IMR-90 (cell line): ENCODE results near the gene ZFP92. TPM values are rescaled to one million over a fixed set of nuclear protein-coding genes. Genes with fewer than 3 reads are reported as not detected.

Source experiments
- ATAC-seq: fragments of 200-7000 bp; cut with Tn5 transposase; 2 replicates; pipeline ENCODE4 v1.9.1; 2020; ENCODE audit warnings: low read depth, mild to moderate bottlenecking, moderate library complexity
- BruUV-seq: library from RNA; stranded (reverse); fragments of 400-500 nt; replicated peaks from 2 replicates; lab custom pipeline; 2021; lab: Mats Ljungman, UMichigan
- CTCF ChIA-PET: fragments of 300-600 bp; formaldehyde crosslinking; extraction: SDS; loops from one replicate; lab custom pipeline; 2021; ENCODE audit warnings: antibody characterized with exemption; lab: Yijun Ruan, JAX
- POLR2A ChIA-PET: fragments of 300-600 bp; sonication (Branson Sonifier 250); formaldehyde crosslinking; loops from one replicate; lab custom pipeline; 2022; ENCODE audit warnings: antibody characterized with exemption; ENCODE audit not compliant: unreplicated experiment; lab: Charles Lee
- DNase-seq: peaks from one replicate; pipeline ENCODE4 v3.0.0; 2013
- H2AFZ ChIP-seq: replicated peaks from 2 replicates; pipeline ENCODE3; 2013; ENCODE audit warnings: low read length, mild to moderate bottlenecking; ENCODE audit not compliant: poor library complexity
- H2AK5ac ChIP-seq: 2 replicates; pipeline ENCODE4 v1.6.1; 2013; ENCODE audit warnings: low read depth, low read length, inconsistent platforms
- H2AK9ac ChIP-seq: replicated peaks from 2 replicates; pipeline ENCODE3; 2013; ENCODE audit warnings: mild to moderate bottlenecking, low read depth, low read length, moderate library complexity; ENCODE audit not compliant: poor library complexity
- H2BK120ac ChIP-seq: 2 replicates; pipeline ENCODE4 v1.6.1; 2013; ENCODE audit warnings: low read depth, low read length, inconsistent platforms
- H2BK15ac ChIP-seq: 3 replicates; pipeline ENCODE4 v1.6.1; 2013; ENCODE audit warnings: low read depth, low read length, inconsistent platforms
- H2BK20ac ChIP-seq: 2 replicates; pipeline ENCODE4 v1.6.1; 2013; ENCODE audit warnings: low read depth, mild to moderate bottlenecking, inconsistent platforms, low read length, moderate library complexity
- H2BK5ac ChIP-seq: 2 replicates; pipeline ENCODE4 v1.6.1; 2013; ENCODE audit warnings: mild to moderate bottlenecking, low read depth, low read length, inconsistent platforms; ENCODE audit not compliant: poor library complexity, severe bottlenecking
- H3K14ac ChIP-seq: replicated peaks from 2 replicates; pipeline ENCODE4 v1.6.1; 2013; ENCODE audit warnings: low read depth, low read length, inconsistent platforms
- H3K18ac ChIP-seq: 2 replicates; pipeline ENCODE4 v1.6.1; 2013; ENCODE audit warnings: low read depth, low read length, control low read depth
- H3K23ac ChIP-seq: 2 replicates; pipeline ENCODE4 v1.6.1; 2013; ENCODE audit warnings: low read depth, low read length, inconsistent platforms
- H3K27ac ChIP-seq: 2 replicates; pipeline ENCODE4 v1.5.1; 2013; ENCODE audit warnings: mild to moderate bottlenecking, control low read depth, low read length; ENCODE audit not compliant: insufficient read depth
- H3K27me3 ChIP-seq: 2 replicates; pipeline ENCODE4 v1.6.1; 2013; ENCODE audit warnings: low read length; ENCODE audit not compliant: control insufficient read depth, insufficient read depth
- H3K36me3 ChIP-seq: 2 replicates; pipeline ENCODE4 v1.6.1; 2013; ENCODE audit warnings: low read length, mixed read lengths; ENCODE audit not compliant: control insufficient read depth, insufficient read depth
- H3K4ac ChIP-seq: 2 replicates; pipeline ENCODE4 v1.6.1; 2013; ENCODE audit warnings: low read depth, low read length, inconsistent platforms
- H3K4me1 ChIP-seq: 2 replicates; pipeline ENCODE4 v1.6.1; 2013; ENCODE audit warnings: low read length, mixed read lengths; ENCODE audit not compliant: control insufficient read depth, insufficient read depth
- H3K4me2 ChIP-seq: 2 replicates; pipeline ENCODE4 v1.6.1; 2013; ENCODE audit warnings: low read depth, mild to moderate bottlenecking, control low read depth, low read length, moderate library complexity
- H3K4me3 ChIP-seq: 2 replicates; pipeline ENCODE4 v1.5.1; 2013; ENCODE audit warnings: low read depth, mild to moderate bottlenecking, control low read depth, low read length, moderate library complexity; ENCODE audit not compliant: insufficient read depth
- H3K56ac ChIP-seq: 2 replicates; pipeline ENCODE4 v1.6.1; 2013; ENCODE audit warnings: low read length, inconsistent platforms; ENCODE audit not compliant: insufficient read depth; ENCODE audit errors: extremely low read depth
- H3K79me1 ChIP-seq, 2 experiments: 2 replicates each; pipeline ENCODE4 v1.6.1; 2013; ENCODE audit warnings: low read length in 2 of 2, inconsistent platforms in 1 of 2, low read depth in 1 of 2
- H3K9ac ChIP-seq: 2 replicates; pipeline ENCODE4 v1.6.1; 2013; ENCODE audit warnings: low read depth, low read length, control low read depth
- H3K9me1 ChIP-seq: 2 replicates; pipeline ENCODE4 v1.6.1; 2013; ENCODE audit warnings: low read length, inconsistent platforms; ENCODE audit not compliant: insufficient read depth
- H3K9me3 ChIP-seq: 2 replicates; pipeline ENCODE4 v1.6.1; 2013; ENCODE audit warnings: low read length; ENCODE audit not compliant: control insufficient read depth, insufficient read depth
- H4K20me1 ChIP-seq: 2 replicates; pipeline ENCODE4 v1.6.1; 2013; ENCODE audit warnings: low read length, inconsistent platforms; ENCODE audit not compliant: insufficient read depth
- H4K5ac ChIP-seq: 2 replicates; pipeline ENCODE4 v1.6.1; 2013; ENCODE audit warnings: mild to moderate bottlenecking, low read depth, low read length, control low read depth
- H4K8ac ChIP-seq, 2 experiments: 2 replicates each; pipeline ENCODE4 v1.6.1; 2013; ENCODE audit warnings: low read depth in 2 of 2, low read length in 2 of 2, control low read depth in 1 of 2, inconsistent platforms in 1 of 2
- H4K91ac ChIP-seq: 2 replicates; pipeline ENCODE4 v1.6.1; 2013; ENCODE audit warnings: low read depth, low read length, inconsistent platforms; ENCODE audit not compliant: insufficient read depth
- BHLHE40 ChIP-seq: fragments of 150-350 bp; IDR thresholded peaks from 2 replicates; pipeline ENCODE4 v1.6.1; 2016; ENCODE audit warnings: mild to moderate bottlenecking, low read depth, low read length
- WGBS, 2 experiments: methylation state at CpG; one replicate each; pipeline versions ENCODE4 v1.1.5 to v1.1.7; 2013; ENCODE audit warnings: missing lambda C conversion rate in 2 of 2; ENCODE audit not compliant: insufficient read length in 1 of 2; ENCODE audit errors: extremely low coverage in 2 of 2; 5-methylcytosine and 5-hydroxymethylcytosine counted together
- dilution Hi-C: fragments of 300-500 bp; cut with HindIII; formaldehyde crosslinking; loops from one replicate; pipeline ENCODE4 v1.14.3; 2018; ENCODE audit warnings: low sequenced_read_pairs; ENCODE audit not compliant: unreplicated experiment
- in situ Hi-C: fragments of 300-500 bp; cut with MboI; formaldehyde crosslinking; loops from 3 replicates; pipeline ENCODE4 v1.14.3; 2019; ENCODE audit warnings: low sequenced_read_pairs, inconsistent platforms, mixed read lengths
- intact Hi-C: fragments of 100-400 bp; cut with micrococcal nuclease; formaldehyde crosslinking; loops from 2 replicates; pipeline ENCODE4 v1.10.0; 2022
- polyA plus RNA-seq, 3 experiments: library from polyadenylated mRNA; depleted of rRNA; stranded (reverse); fragments of >200 nt; gene quantifications; 2 replicates each; pipeline ENCODE4 v1.2.3, GENCODE V29; 2012; ENCODE audit warnings: low replicate concordance in 1 of 3
- total RNA-seq: library from RNA; depleted of rRNA; stranded (reverse); fragments of >200 nt; gene quantifications from 2 replicates; pipeline ENCODE4 v1.2.3, GENCODE V29; 2012

ZFP92 gene
- total and polyA plus RNA-seq, 2 of the 4 experiments (the other 2 are of a cell fraction): under 0.01 to 0.03 TPM

DNA sequence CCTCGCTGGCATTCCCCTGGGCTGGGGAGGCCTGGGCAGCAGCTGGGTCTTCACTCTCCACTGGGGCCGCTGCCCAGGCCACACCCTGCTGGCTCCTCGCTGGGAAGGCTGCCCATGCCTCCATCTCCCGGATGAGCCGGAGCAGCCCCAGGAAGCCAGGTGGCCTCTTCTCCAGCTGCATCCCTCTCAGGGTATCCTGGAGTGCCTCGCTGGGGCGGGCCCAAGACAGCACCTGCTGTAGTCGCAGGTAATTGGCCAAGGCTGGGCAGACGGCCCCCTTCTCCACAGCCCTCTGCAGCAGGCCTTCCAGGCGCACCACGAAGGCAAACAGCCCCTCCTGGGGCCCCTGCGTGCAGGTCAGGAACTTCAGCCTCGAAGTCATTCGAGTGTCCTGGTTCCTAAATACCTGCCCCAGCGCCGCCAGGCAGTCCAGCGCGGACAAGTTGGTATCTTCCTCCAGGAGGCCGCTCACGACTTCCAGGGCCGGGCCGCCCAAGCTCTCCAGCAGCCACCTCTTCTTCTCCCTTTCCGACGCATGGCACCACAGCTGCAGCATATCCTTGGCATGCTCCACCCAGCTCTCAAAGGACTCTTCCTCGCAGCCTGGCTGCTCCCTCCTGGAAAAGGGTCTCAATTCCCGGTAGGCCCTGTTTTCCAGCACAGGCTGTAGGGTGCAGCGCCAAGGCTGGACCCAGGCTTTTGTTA, 13.9 kb upstream of the ZFP92 start:
- Histone ChIP-seq H3K18ac (no peak overlapping the region), H3K27me3 (peaks cover 9% of the 10 kb centered on the region; the same call in 1 of the 2 replicates), H3K79me1 (no peaks in the 10 kb centered on the region), H2BK120ac (no peak overlapping the region), H2BK15ac (no peak overlapping the region), H3K4me1 (no peaks in the 10 kb centered on the region), H2BK5ac (no peak overlapping the region), H4K5ac (no peak overlapping the region), H4K20me1 (no peaks in the 10 kb centered on the region), H2AK9ac (no peak overlapping the region), H3K14ac (no peak overlapping the region), H3K4ac (no peak overlapping the region), H4K91ac (no peak overlapping the region), H4K8ac (no peak overlapping the region), H3K36me3 (no peaks in the 10 kb centered on the region), H2AK5ac (no peak overlapping the region), H3K9me1 (no peaks in the 10 kb centered on the region), H2AFZ (no peak overlapping the region), H3K9me3 (peaks cover 3% of the 10 kb centered on the region; the same call in 1 of the 2 replicates), H3K23ac (no peak overlapping the region), H2BK20ac (no peak overlapping the region), H3K4me3 (no peak overlapping the region), H3K56ac (no peak overlapping the region), H3K4me2 (no peak overlapping the region), H3K27ac (no peak overlapping the region), H3K9ac (no peak overlapping the region)
- 71% methylated on average over 18 of the region's 27 CpGs; no CpG with 5 or more reads in 1 of the 2 experiments for WGBS, 2 experiments
- TF ChIP-seq BHLHE40: no peak
- dilution Hi-C loops (no loop called here), intact Hi-C loops (no loop called here), in situ Hi-C loops (no loop called here)
- DNase-seq (no peak), ATAC-seq (no peak)
- POLR2A ChIA-PET: no interaction called here
- no TSS peak for BruUV-seq
- CTCF ChIA-PET: no interaction called here
